GM19372 (cell line): ENCODE results near the gene HES7.
"Not testable (repeated sequence)": the region's sequence is repeated elsewhere in the genome, so short reads cannot be mapped to it uniquely, and the experiment has no call there.

Source experiments
- ATAC-seq: cut with Tn5 transposase; IDR thresholded peaks from one replicate; pipeline ENCODE4 v1.9.1; 2021; ENCODE audit warnings: mild to moderate bottlenecking, low read depth, moderate library complexity; ENCODE audit not compliant: unreplicated experiment

HES7 gene

DNA sequence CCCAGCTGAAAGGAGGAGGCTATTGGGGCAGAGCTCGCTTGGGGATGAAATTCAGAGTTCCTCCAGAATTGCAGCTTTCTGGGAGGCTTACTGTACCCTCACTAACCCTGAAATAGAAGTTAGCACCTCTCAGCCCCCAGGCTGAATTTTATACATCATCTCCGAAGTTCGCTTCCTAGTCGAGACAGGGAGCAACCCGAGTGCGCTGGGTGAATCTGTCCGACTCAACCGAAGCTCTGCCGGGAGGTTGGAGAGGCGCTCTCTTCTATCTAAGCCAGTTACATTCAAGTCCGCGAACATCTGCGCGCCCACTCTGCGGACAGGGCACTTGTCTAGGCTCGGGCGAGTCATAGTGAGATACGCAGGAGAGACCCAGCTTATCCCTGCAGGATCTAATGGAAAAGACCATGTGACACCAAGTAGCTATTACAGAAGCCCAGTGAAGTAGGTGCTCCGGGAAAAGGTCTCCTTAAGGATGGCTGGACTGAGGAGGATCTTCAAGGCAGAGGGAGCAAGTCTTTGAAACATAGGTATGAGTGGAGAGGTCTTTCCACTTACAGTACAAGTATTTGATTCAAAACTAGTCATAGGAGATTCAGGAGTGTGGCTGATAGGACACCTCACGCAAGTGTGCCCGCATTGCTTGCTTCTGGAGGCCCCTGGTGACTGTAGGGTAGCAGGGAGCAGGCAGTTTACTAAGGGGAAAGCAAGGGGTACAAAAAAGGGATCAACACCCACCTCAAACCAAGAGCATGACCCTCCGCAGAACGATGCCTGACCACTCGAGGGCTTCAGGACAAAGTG lies 646 bp upstream of the HES7 start:
- ATAC-seq: no peak

DNA sequence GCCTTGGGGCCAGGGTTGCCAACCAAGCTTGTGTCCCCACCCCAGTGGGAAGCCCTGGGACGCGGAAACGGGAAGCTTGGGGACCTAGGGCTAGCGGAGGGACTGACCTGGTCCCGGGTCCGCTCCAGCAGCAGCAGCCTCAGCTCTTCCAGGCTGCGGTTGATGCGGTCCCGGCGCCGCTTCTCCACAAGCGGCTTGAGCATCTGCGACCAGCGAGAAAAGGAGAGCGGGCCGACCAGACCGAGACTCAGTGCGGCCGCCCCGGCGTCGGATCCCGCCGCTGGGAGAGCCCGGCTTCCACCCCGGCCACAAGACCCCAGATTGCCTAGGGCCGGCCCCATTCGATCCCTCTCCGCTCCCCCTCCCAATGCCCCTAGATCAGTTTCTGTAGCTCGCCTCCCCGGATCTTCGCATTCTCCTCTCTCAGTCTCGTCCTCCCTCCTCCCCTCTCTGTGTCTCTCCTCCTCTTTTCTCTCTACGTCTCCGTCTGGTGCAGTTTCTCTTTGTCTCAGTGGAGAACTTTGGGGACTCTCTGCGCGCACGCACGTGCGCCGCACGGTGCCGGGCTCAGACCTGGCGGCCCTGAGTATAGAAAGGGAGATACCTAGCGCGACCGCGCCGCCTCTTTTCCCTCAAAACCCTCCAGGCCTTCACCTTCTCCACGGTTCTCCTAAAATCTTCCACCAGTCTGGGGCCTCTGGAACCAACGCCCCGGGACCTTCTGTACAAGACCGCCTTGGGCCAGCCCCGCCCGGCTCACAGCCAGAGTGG lies 797 bp downstream of the HES7 start:
- no peak for ATAC-seq

- no peak for ATAC-seq
These were observed 1.4 kb downstream of the HES7 start for GRCh38 chr17:8122422-8122923.

DNA sequence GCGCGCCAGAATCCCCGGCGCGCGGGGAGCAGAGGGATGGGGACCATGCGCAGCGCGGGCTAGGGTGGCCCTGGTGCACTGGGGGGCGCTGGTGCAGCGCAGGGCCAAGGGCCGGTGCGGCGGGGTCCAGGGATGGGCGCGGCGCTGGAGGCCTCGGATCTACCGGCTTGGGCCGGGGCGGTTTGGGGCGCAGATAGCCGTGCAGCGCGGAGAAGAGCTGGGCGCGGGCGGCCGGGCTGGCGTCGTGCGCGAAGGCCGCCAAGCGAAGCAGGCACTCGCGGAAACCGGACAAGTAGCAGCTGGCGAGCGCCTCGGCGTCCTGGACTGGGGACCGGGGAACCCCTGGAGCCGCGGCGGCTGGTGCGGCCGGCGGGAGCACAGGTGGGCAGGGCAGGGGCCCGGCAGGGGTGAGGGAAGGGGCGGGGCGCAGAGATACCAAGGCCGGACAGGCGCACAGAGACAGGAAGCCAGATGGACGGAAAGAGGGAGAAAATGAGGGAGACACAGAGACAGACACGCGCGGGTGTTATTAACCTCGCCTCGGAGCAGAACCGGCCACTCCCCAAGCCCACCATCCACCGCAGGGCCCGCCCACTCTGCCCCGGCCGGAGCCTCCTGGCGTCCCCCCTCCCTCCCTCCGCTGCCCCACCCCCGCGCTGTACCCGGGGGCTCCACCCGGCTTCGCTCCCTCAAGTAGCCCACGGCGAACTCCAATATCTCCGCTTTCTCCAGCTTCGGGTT lies 2.1 kb downstream of the HES7 start:
- no peak for ATAC-seq

DNA sequence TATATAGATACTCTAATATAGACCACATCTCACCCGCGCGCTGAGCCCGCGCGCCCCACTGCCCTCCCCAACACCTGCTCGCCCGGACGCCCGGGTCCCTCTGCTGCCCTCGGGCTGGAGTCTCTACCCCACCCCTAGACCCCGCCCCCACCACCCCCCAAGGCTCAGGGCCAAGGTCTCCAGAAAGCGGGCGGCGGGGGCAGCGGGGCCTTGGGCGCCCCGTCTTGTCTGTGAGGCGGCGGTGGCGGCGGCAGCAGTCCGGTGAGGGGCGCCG lies 2.6 kb downstream of the HES7 start:
- no peak for ATAC-seq

- ATAC-seq: no peak
These were observed 3.1 kb downstream of the HES7 start for GRCh38 chr17:8120520-8121406.

- ATAC-seq: peak; percentile 35
These were observed 4.1 kb downstream of the HES7 start for GRCh38 chr17:8119581-8120519.

DNA sequence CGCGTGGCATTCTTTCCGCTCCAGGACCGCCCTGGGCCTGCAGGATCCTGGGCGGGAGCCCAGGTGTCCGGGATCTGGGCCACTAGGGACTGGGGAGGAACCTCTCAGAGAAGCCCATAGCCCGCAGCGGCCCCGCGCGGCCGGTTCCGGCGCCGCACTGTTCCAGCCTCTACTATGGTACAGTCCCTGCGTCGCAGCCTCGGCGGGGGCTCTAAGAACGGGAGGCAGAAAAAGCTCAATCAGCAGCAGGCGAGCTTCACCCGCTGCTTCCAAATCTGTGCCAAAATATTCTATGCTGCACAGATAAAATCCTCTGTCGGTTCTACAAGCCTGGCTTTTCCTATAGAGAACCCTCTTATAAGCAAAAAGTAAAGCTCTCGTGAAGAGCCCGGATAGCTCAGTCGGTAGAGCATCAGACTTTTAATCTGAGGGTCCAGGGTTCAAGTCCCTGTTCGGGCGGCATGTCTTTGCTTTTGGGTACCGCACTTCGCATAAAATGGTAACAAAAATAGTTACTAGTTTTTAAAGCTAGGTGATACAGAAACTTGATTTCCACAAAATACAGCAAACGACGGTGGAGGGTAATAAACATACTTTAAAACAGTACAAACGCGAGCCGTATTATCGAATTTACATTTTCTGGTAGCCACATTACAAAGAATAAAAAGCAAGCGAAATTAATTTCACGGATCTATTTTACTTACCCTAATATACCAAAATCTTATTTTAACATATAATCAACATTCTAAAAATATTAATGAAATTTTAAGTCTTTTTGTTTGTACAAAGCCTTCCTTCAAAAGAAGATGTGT lies 4.9 kb downstream of the HES7 start:
- ATAC-seq: no peak

GRCh38 chr17:8117980-8118768 lies 5.7 kb downstream of the HES7 start, which contains the start of gene ALOXE3:
TSS of gene ALOXE3 (minus strand) at chr17:8118514. CDS start at chr17:8117990, 524 bp downstream.
- no peak for ATAC-seq

- no peak for ATAC-seq
These were observed 6.4 kb downstream of the HES7 start for GRCh38 chr17:8117367-8117979.

- no peak for ATAC-seq
These were observed 7.1 kb downstream of the HES7 start for GRCh38 chr17:8116776-8117175.

GRCh38 chr17:8110907-8111306 lies 13.0 kb downstream of the HES7 start:
- ATAC-seq: no peak

- no peak for ATAC-seq
These were observed 13.5 kb downstream of the HES7 start for GRCh38 chr17:8110456-8110804.

DNA sequence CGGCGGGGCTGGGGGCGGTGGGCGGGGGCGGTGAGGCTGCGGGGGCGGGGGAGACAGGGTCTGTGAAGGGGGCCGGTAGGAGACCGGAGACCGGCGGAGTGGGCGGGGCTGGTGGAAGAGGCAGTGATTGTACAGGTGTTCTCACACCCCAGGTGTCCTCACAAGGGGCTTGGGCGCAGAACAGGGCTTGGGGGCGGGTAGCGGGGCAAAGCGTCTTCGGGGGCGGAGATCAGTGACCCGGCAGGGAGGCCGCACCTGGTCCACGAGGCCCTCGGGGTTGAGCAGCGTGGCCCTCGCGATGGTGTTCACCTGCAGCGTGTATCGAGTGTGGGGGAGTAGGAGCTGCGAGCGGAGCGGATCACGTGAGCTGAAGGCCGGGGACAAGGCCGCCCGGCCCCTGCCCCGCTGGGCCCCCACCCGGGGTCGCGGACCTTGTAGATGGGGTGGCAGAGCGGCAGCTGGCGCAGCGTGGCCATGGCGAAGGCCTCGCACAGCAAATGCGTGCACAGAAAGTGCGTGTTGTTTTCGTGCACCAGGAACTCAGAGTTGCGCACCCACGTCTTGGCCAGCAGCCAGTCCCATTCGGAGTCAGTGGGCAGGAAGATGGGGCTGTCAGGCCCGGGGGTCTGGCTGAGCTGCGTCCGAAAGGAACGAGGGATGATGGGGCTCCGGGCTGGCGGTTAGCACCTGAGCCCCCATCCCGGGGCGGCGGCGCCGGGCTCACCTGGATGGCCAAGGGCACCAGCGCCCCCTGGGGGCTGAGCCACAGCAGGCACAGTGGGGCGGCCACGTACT lies 14.0 kb downstream of the HES7 start:
- ATAC-seq: no peak

DNA sequence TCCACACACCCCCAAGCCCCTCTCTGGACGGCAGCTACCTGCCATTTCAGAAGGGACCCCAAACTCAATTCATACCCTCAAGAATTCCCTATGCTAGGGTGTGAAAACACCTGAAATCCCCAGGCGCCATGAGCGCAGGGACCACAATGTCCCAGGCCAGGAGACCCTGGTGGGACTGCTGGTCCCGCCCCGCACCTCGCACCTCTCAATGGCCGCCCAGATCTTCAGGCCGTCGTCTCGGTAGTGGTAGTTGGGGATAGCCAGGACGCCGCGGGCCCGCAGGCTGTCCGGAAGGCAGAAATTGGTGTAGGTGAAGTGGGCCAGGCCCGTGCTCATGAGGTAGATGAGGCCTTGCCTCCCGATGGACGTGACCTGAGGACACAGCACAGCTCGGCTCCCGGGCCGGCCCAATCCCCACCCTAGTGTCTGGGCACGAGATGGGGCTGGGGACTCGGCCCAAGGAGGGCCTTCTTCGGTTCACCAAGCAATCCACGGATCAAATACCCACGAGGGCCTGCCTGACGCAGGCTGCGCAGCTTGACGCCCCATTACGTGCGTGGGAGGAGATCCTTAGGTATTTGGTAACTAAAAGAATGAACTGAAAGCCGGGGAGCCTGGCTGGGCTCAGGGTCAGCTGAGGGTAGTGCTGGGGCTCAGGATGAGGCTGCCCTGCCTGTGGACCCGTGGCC lies 14.8 kb downstream of the HES7 start:
- no peak for ATAC-seq

- ATAC-seq: not testable (repeated sequence)
These were observed 16.9 kb downstream of the HES7 start for GRCh38 chr17:8106980-8107379.
